HK-2 (cell line): ENCODE results near the gene LLPH.

Source experiments
- DNase-seq: peaks from one replicate; pipeline ENCODE4 v3.0.0-alpha.2; 2018; ENCODE audit not compliant: unreplicated experiment

The LLPH gene

DNA sequence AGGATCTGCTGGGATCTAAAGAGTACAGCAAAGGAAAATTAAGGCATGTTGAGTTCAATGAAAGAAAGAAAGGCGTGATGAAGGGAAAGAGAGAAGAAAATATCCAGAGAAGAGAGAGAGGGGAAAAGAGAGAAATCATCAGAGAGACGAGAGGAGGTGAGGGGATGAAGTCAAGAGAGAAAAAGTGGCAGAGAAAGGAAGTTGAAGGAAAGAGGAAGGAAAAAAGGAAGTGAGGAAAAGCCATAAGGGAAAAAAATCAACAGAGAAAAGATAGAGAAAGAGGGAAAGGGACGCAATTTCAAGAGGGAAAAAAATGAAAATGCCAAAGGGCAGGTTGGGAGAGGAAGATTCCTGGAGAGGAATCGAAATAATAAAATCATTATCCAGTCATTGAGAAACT, 40.4 kb downstream of the LLPH start:
- no peak for DNase-seq

DNA sequence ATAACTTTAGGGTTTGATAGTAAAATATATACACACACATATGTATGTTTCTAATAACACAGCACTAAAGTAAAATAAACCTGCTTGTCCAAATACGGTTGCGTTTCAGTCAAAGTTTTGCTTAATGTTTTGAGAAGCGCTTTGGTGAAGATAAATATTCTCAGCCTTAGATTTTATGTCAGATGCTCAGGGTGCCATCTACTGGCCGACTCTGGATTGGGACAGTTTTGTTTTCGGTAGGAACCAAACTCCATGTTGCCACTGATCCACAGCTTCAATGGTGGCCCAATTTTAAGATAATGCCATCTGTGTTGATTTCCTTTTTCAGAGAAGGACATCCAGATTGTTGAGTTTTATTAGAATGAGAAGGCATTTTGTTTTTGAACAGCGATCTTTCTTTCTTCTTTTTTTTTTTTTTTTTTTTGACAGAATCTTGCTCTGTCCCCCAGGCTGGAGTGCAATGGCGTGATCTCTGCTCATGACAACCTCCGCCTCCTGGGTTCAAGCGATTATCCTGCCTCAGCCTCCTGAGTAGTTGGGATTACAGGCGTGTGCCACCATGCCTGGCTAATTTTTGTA, 43.1 kb downstream of the LLPH start:
- DNase-seq: peak; percentile 50

DNA sequence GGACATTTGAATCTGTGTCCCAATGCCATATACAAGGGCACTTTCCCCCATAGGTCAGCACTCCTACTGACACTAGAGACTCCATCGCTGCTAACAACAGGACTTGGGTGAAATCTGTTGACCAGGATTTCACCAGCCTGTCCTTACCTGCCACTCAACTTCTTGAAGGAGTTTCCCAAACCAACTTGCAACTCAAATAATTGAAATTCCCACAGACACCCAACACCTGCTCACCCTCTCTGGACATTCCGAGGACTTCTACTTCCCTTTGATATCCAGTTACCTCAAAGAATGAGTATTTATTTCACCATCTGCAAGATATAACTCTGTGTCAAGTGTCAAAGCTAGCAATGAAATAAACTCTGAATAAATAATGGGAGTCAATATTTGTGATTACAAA, 44.6 kb downstream of the LLPH start:
- DNase-seq: no peak

DNA sequence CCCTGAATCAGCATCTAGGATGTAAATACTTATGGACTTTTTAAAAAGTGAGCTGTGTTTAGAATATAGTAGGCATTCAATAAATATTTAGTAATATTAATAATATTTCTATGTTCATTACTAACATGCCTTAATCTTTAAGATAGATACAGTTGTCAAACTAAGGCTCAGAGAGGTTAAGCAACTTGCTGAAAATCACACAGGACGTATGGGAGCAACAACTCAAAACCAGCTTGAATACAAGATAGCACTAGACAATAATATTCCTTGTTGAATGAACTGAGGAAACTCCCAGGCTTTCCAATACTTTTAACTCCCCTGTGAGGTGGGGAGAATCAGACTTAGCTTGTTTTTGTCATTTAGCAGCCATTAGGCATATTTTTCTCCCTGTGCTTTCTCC, 45.3 kb downstream of the LLPH start:
- DNase-seq: no peak

DNA sequence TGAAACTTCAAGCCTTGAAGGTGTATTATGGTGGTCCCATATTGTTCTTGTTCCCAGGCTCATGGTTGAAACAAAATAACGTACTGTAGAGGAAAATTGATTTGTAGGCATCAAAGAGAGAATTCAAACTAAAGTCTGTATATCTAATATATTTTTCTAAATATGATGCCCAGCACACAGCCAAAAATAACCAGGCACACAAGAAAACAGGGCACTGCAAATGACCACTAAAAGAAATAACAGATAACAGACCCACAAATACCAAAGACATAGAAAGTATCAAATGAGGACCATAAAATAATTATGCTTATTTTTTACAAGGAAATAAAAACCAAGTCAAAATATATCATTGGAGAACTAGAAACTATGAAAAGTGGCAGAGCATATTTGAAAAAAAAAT, 46.8 kb downstream of the LLPH start:
- DNase-seq: no peak

DNA sequence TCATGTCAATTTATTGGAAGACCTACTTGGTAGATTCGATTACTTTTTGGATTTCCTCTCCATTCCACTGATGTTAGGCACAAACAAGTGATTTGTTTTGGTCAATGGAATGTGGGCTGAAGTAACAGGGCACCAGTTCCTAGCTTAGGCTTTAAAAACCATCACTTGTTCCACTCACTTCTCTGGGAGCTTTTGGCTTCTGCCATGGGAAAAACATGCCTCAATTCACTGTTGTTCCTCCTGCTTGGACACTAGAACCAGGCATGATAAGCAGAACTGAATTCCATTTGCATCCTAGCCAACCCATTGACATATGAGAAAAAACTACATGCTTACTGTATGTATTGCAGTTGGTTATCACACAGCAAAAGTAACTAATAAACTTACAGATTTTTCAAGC, 47.8 kb downstream of the LLPH start:
- no peak for DNase-seq

DNA sequence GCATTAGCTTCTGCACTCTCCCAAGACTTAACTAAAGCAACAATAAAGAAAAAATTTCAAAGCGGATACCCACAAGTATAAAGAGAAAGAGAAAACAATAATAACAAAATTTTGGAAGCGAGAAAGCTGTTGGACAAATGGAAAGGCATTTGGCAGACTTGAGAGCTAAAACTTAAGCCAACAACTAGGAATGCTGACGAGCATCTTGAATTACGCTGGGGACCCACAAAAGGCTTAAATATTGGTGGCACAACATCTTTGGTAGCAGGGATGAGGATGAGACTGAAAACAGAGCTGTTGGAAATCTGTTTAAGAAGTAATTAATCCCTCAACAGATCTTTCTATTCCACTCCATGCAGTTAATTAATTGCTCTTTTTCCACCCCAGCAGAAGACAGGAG, 49.8 kb downstream of the LLPH start:
- DNase-seq: no peak

DNA sequence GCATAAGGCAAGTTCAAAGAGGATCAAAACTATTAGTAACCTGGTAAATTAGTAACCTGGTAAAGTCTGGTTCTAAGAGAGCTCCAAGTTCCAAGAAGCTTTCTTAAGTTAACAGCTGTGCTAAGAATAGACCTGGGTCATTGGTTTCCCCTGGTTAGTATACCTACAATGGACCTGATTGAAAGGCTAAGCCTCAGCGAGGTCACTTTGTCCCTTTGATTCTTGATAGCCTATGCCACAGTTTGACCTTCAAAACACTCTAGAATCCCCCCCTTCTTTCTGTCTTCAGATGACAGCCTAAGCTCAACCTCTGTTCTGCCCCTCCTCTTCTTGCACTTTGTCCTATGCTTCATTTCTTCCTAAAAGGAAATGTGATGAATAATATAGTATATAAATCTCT, 53.0 kb downstream of the LLPH start:
- DNase-seq: no peak

DNA sequence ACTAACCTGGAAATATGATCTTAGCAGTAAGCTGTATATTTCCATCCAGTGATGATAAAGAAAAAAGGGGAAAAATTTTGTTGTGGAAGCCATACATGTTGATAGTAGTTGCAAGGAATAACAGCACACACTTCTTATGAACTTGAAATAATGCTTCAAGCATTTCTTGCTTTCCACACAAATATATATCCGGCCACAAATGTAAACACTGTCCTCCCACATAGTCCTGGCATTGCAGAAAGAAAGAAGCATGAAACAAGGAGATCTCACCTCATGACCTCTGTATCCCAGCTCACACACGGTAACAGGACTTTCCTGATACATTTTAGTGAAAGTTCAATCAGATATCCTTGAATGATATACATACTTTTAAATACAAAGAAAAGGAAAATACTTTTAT, 56.0 kb downstream of the LLPH start:
- no peak for DNase-seq

DNA sequence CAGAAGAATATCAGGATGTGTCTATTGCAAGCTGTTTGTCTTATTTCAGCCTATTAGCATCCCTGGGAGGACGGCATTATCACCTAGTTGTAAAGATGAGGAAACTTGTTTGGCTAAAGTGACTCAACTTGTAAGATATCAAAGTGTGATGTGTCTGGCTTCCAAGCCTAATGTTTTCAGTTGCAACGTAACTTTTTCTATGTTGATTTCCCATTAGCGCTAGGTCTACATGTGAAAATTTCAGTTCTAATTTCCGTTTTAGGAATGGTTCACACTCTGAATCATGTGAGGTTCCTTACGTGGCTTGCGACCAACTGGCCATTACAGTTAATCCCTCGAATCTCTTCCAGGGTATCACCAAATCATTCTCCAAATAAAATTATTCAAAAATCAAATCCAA, 58.0 kb downstream of the LLPH start:
- DNase-seq: no peak

DNA sequence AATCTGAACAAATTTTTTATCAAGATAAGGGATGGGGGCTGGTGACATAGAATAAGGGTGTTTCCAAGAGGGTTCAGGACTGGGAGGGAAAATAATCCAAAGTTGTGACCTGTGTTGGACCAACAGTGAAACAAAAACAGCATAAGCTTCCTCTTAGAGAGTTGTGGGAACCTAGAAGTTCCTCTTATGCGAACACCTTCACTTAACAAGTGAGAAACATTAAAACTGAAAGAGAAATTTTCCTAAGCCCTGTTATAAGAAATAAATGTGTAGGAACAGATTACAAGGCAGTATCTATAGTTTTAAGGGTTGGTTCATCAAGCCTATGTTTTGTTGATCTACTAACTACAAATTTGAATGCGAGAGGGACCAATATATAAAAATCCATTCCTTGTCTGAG, 58.4 kb downstream of the LLPH start:
- DNase-seq: no peak

DNA sequence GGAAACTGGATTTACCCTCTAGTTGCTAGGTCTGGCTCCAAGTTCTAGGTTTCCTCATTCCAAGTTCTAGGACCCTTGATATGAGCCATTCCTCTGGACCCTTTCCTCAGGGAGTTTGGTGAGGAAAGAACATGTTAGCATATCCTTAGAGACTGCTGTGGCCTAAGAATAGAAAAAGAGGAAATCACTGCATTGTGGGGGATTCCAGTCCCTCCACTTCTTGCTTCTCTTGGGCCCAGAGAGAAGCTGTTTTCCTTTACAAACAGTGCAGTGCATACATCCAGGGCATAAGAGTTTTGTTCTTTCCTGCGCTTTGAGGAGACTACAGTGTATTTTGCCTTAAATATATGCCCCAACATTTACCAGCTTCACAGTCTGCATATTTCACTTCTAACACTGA, 59.0 kb downstream of the LLPH start:
- no peak for DNase-seq

DNA sequence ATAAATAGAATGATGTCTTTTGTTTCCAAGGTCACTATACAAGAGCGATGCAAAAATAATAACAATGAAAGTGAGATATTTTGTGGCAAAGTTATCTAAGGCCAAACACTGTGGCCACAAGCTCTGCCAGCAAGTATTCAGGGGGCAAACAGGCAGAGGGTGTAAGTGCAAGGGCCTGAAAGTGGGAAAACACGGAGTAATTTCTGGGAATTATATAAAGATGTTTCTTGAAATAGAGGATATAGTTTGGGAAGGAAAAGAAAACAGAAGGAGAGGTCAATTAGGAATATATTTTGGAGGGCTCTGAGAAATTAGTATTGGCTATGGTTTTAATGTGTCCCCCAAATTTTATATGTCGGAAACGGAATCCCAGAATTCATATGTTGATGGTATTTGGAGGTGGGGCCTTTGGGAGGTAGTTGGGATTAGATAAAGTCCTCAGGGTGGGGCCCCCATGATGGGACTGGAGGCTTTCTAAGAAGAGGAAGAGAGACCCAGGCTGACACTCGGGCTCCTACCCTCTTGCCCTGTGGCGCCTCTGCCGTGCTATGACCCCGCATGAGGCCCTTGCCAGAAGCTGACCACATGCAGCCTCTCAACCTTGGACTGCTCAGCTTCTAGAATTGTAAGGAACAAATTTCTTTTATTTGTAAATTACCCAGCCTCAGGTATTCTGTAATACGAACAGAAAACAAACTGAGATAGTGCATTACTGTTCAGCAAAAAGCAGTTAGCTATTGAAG, 60.0 kb downstream of the LLPH start:
- DNase-seq: no peak

DNA sequence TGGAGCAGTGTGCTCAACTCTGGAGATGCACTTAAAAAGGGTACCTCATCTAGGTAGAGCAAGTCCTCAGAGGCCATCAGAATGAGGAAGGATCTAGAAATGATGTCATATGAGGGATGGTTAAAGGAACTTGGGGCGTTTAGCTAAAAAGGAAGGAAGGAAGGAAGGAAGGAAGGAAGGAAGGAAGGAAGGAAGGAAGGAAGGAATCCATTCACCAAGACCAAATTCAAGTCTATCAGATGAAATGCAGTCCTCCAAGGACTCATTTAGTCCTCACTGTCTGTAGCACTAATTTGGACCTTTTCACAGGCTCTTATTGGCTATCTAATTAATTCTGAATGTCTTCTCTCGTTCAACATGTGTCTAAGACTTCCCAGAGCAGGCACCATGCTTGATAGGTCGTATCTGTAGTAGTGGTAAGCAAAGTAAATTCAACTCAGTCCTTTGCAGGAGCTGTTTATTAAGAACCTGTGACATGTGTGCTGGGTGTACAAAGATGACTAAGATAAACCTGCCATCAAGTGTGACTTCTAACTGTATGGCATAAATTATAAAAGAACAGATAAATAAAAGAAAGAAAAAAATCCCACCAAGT, 63.5 kb downstream of the LLPH start:
- DNase-seq: no peak
